ENCODE data around the gene ZC3H13. TPM values are rescaled to one million over a fixed set of nuclear protein-coding genes. Genes with fewer than 3 reads are reported as not detected.

The ZC3H13 gene
- total RNA-seq, 2 experiments from 2014 or later = 27.2 to 43.9 TPM

GRCh38 chr13:45926741-45927140 lies 125.8 kb downstream of the ZC3H13 start:
- no peak overlapping the region for H3K4me2 ChIP-seq (ENCODE audit: low read length)
- no peak overlapping the region for H2AFZ ChIP-seq (ENCODE audit: low read length)
- POLR2A ChIA-PET = interaction anchor here (1.3 to 1.4 kb wide), 2 partner anchors 8 to 10 kb away, joined by 3 to 4 read pairs; no protein-coding TSS in a partner anchor
- intact Hi-C loops (cut with micrococcal nuclease; ENCODE audit: unreplicated experiment) = no loop called here
- DNase-seq (ENCODE audit: low spot score) = no peak
- CTCF ChIA-PET (ENCODE audit: unreplicated experiment) = no interaction called here
- no peaks in the 10 kb centered on the region for H3K9me3 ChIP-seq (ENCODE audit: low read length)
- no peak overlapping the region for H3K4me3 ChIP-seq (ENCODE audit: low read depth, low read length, poor library complexity, severe bottlenecking)
- BruUV-seq (replicated peaks) = no TSS peak
- H3K36me3 ChIP-seq (ENCODE audit: insufficient read depth, low read length) = no peaks in the 10 kb centered on the region
- H3K9me2 ChIP-seq (ENCODE audit: insufficient read depth, low read length) = no peaks in the 10 kb centered on the region
- no peaks in the 10 kb centered on the region for H3K79me2 ChIP-seq (ENCODE audit: insufficient read depth, low read depth, low read length)
- TF ChIP-seq, protein P1, sequence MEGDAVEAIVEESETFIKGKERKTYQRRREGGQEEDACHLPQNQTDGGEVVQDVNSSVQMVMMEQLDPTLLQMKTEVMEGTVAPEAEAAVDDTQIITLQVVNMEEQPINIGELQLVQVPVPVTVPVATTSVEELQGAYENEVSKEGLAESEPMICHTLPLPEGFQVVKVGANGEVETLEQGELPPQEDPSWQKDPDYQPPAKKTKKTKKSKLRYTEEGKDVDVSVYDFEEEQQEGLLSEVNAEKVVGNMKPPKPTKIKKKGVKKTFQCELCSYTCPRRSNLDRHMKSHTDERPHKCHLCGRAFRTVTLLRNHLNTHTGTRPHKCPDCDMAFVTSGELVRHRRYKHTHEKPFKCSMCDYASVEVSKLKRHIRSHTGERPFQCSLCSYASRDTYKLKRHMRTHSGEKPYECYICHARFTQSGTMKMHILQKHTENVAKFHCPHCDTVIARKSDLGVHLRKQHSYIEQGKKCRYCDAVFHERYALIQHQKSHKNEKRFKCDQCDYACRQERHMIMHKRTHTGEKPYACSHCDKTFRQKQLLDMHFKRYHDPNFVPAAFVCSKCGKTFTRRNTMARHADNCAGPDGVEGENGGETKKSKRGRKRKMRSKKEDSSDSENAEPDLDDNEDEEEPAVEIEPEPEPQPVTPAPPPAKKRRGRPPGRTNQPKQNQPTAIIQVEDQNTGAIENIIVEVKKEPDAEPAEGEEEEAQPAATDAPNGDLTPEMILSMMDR (conservative IDR thresholded peaks at IDR 0.05; ENCODE audit: low read length) = no peak
- no peak for TF ChIP-seq EZH2phosphoT487 (IDR thresholded peaks at IDR 0.05; ENCODE audit: borderline replicate concordance, low read depth, low read length)
- H3K4me1 ChIP-seq (ENCODE audit: insufficient read depth, low read length, poor library complexity, severe bottlenecking) = no peaks in the 10 kb centered on the region
- no peaks in the 10 kb centered on the region for H4K20me1 ChIP-seq (ENCODE audit: insufficient read depth, low read length)
- H3K27ac ChIP-seq (ENCODE audit: low read depth, low read length, poor library complexity, severe bottlenecking) = no peak overlapping the region

DNA sequence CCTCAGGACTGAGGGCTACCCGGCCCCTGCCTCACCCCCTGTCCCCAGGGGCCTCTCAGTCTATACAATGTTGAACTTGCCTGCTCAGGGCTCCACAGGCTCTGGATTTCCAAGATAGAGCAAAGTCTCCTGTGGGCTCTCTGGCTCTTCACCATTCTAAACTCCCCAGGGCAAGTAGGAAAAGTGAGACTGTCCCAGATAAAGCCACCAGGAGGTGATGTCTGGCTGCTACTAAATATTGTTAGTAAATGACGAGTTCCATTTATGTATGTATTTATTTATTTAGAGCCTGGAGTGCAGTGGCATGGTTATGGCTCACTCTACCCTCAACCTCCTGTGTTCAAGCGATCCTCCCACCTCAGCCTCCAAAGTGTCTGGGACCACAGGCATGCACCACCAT lies 127.4 kb downstream of the ZC3H13 start:
- Histone ChIP-seq H4K20me1 (ENCODE audit: insufficient read depth, low read length) (no peaks in the 10 kb centered on the region), H3K36me3 (ENCODE audit: insufficient read depth, low read length) (no peaks in the 10 kb centered on the region), H2AFZ (ENCODE audit: low read length) (no peak overlapping the region), H3K4me3 (ENCODE audit: low read depth, low read length, poor library complexity, severe bottlenecking) (no peak overlapping the region), H3K9me3 (ENCODE audit: low read length) (no peaks in the 10 kb centered on the region), H3K4me2 (ENCODE audit: low read length) (no peak overlapping the region), H3K79me2 (ENCODE audit: insufficient read depth, low read depth, low read length) (no peaks in the 10 kb centered on the region), H3K27ac (ENCODE audit: low read depth, low read length, poor library complexity, severe bottlenecking) (no peak overlapping the region), H3K4me1 (ENCODE audit: insufficient read depth, low read length, poor library complexity, severe bottlenecking) (no peaks in the 10 kb centered on the region), H3K9me2 (ENCODE audit: insufficient read depth, low read length) (no peaks in the 10 kb centered on the region)
- no TSS peak for BruUV-seq (replicated peaks)
- DNase-seq (ENCODE audit: low spot score) = no peak
- ChIA-PET POLR2A (interaction anchor here (0.6 kb wide), 1 partner anchor 37 kb away, joined by 4 read pairs; no protein-coding TSS in a partner anchor), CTCF (ENCODE audit: unreplicated experiment) (no interaction called here)
- TF ChIP-seq, protein P1 (conservative IDR thresholded peaks at IDR 0.05; ENCODE audit: low read length) = 0 out of 2 replicates have a peak, but pooled peaks have one; percentile 19
- TF ChIP-seq EZH2phosphoT487 (IDR thresholded peaks at IDR 0.05; ENCODE audit: borderline replicate concordance, low read depth, low read length) = no peak
- intact Hi-C loops (cut with micrococcal nuclease; ENCODE audit: unreplicated experiment) = no loop called here

DNA sequence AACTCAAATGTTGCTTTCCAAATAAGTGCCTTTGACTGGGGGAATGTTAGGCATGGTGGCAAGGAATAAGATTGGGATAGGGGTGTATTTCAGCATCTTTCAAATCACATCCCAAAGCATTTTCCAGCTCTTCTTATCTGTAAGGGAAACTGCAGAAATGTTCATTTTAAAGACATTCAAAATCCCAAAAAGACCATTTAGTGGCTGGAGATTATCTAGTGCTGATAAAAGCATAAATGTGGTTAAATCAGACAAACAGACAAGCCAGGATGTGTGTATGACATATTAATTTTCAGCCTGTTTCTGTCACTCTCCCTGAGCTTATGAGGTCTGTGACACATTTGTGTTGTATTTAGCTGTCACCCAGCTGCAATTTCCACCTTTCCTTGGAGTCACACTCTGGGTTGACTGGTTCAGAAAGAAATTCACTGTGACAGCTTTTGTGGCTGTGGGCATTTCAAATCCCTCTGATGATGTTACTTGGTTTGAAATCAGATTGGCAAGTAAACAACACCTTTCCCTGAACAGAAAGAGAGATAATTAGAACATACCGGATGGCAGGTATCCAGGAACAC lies 131.3 kb downstream of the ZC3H13 start:
- intact Hi-C loops (cut with micrococcal nuclease; ENCODE audit: unreplicated experiment) = no loop called here
- Histone ChIP-seq H2AFZ (ENCODE audit: low read length) (no peak overlapping the region), H3K9me3 (ENCODE audit: low read length) (no peaks in the 10 kb centered on the region), H3K4me3 (ENCODE audit: low read depth, low read length, poor library complexity, severe bottlenecking) (no peak overlapping the region), H3K27ac (ENCODE audit: low read depth, low read length, poor library complexity, severe bottlenecking) (no peak overlapping the region), H3K79me2 (ENCODE audit: insufficient read depth, low read depth, low read length) (no peaks in the 10 kb centered on the region), H4K20me1 (ENCODE audit: insufficient read depth, low read length) (no peaks in the 10 kb centered on the region), H3K9me2 (ENCODE audit: insufficient read depth, low read length) (no peaks in the 10 kb centered on the region), H3K4me2 (ENCODE audit: low read length) (no peak overlapping the region), H3K4me1 (ENCODE audit: insufficient read depth, low read length, poor library complexity, severe bottlenecking) (no peaks in the 10 kb centered on the region), H3K36me3 (ENCODE audit: insufficient read depth, low read length) (no peaks in the 10 kb centered on the region)
- no TSS peak for BruUV-seq (replicated peaks)
- TF ChIP-seq EZH2phosphoT487 (IDR thresholded peaks at IDR 0.05; ENCODE audit: borderline replicate concordance, low read depth, low read length) = no peak
- TF ChIP-seq, protein P1 (conservative IDR thresholded peaks at IDR 0.05; ENCODE audit: low read length) = no peak
- no peak for DNase-seq (ENCODE audit: low spot score)
- ChIA-PET CTCF (ENCODE audit: unreplicated experiment) (no interaction called here), POLR2A (interaction anchor here (0.6 to 1.4 kb wide), 2 partner anchors 112 to 384 kb away, joined by 3 read pairs; no protein-coding TSS in a partner anchor)

Data from OCI-LY7 (cell line).